ENCODE data around the gene PRLR. TPM values are rescaled to one million over a fixed set of nuclear protein-coding genes. Genes with fewer than 3 reads are reported as not detected.
A peak's percentile ranks its signal among the peaks of the same experiment; 100 is the strongest.
"Not testable (repeated sequence)": the region's sequence is repeated elsewhere in the genome, so short reads cannot be mapped to it uniquely, and the experiment has no call there.

PRLR gene
- total RNA-seq, 2 donors from 2014 or later, result 6.2 to 7.9 TPM

DNA sequence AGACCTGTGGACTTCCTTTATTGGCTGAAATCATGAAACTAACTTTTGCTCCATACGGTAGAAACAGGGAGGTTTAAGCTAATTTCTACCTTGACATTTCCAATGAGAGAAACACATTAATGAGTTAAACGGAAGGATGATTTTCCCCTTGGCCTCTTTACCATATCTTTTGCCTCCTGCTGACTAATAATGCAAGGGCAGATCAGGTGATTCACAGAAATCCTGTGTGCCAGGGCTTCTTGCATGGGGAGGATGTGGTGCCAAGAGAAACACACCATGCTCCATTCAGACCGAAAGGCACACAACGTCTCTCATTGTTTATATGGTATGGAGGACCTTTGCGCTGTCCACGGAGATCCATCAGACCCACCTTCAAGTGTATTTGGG is 17.4 kb upstream of the PRLR start:
- Histone ChIP-seq H3K27ac (peak overlapping the region; percentile 79 to 85 (median 83)), H3K9me3 (no peaks in the 10 kb centered on the region), H3K27me3 (no peaks in the 10 kb centered on the region), H3K4me3 (no peak overlapping the region), H3K36me3 (replicated peaks in 1 of 2; ENCODE audit: insufficient read depth in 1 of 2, low read depth in 2 of 2) (no peaks in the 10 kb centered on the region), H3K4me1 (peaks cover 39% of the 10 kb centered on the region)
- peak; percentile 62 to 79 (median 74) for DNase-seq
- TF ChIP-seq, protein P1, sequence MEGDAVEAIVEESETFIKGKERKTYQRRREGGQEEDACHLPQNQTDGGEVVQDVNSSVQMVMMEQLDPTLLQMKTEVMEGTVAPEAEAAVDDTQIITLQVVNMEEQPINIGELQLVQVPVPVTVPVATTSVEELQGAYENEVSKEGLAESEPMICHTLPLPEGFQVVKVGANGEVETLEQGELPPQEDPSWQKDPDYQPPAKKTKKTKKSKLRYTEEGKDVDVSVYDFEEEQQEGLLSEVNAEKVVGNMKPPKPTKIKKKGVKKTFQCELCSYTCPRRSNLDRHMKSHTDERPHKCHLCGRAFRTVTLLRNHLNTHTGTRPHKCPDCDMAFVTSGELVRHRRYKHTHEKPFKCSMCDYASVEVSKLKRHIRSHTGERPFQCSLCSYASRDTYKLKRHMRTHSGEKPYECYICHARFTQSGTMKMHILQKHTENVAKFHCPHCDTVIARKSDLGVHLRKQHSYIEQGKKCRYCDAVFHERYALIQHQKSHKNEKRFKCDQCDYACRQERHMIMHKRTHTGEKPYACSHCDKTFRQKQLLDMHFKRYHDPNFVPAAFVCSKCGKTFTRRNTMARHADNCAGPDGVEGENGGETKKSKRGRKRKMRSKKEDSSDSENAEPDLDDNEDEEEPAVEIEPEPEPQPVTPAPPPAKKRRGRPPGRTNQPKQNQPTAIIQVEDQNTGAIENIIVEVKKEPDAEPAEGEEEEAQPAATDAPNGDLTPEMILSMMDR (IDR thresholded peaks at IDR 0.05), result peak in 1 of 7 experiments; percentile 11
- TF ChIP-seq POLR2A (IDR thresholded peaks at IDR 0.05), result no peak
- intact Hi-C loops (cut with DNase I), result no loop called here
- ATAC-seq, result peak; percentile 84
- WGBS, 2 donors, result 43 to 54% methylated on average over 6 of the region's 6 CpGs

DNA sequence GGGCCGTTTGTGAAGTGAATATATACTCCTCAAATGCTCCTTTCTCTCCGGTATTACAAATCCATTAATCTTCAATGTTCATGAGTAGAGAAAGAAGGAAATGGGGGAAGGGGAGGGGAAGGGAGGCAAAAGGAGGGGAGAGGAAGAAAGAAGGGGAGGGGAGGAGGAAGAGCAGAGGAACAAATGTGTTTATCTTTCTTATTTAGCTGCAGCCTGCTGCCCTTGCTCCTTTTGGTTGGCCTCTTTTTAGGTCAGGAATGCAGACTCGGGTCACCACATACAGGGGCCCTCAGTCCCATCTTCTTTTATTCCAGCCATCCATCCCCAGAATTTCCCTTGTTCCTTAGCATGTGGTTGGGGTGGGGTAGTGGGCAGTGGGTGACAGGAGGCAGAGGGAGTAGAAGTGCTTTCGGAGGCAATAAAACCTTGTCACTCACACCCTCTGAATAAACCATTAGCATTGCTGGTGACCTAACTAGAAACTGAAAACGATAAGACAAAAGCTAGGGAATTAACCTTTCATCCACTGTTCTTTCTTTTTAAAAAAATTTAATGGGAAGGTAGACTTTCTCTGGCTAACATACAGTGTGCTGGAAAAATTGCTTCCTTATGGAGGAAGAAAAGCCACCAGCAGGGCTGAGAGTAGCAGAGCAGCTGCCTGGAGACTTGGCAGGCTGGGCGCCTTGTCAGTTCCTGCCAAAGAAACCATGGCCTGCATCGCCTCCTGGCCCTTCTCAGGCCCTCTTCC is 16.8 kb upstream of the PRLR start:
- 27 to 30% methylated on average over 7 of the region's 7 CpGs for WGBS, 2 donors
- intact Hi-C loops (cut with DNase I), result no loop called here
- H3K27ac ChIP-seq, result peak overlapping the region; percentile 79 to 85 (median 83)
- TF ChIP-seq POLR2A (IDR thresholded peaks at IDR 0.05), result peak in 1 of 3 donors; percentile 20
- TF ChIP-seq, protein P1 (IDR thresholded peaks at IDR 0.05), result peak in 4 of 7 experiments; percentile 30 to 47 (median 45)
- no peak overlapping the region for H3K4me3 ChIP-seq
- ATAC-seq (peak; percentile 89), DNase-seq (peak; percentile 78 to 87 (median 82))
- H3K27me3 ChIP-seq, result no peaks in the 10 kb centered on the region
- H3K36me3 ChIP-seq (replicated peaks in 1 of 2; ENCODE audit: insufficient read depth in 1 of 2, low read depth in 2 of 2), result no peaks in the 10 kb centered on the region
- peaks cover 44% of the 10 kb centered on the region for H3K4me1 ChIP-seq
- H3K9me3 ChIP-seq, result no peaks in the 10 kb centered on the region

DNA sequence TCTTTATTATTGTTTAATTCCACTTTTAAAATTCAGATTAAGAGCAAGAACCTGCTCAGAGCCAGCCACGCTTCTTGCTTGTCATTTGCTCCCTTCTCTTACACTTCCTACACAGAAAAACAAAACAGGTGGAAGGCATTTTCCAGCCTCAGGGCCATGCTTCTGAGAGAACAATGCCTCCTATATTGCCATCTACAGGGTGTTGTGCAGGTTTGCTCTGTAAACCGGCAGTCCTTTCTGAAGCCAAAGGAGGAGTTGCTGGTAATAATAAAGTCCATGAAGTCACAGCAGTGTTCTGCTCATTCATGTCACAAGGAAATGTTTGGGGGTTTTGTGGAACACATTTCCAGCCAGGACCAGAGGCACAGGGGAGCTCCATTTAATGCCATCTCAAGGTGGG is 16.1 kb upstream of the PRLR start:
- Histone ChIP-seq H3K9me3 (no peaks in the 10 kb centered on the region), H3K27me3 (no peaks in the 10 kb centered on the region), H3K4me1 (peaks cover 44% of the 10 kb centered on the region), H3K36me3 (replicated peaks in 1 of 2; ENCODE audit: insufficient read depth in 1 of 2, low read depth in 2 of 2) (no peaks in the 10 kb centered on the region), H3K27ac (peak overlapping the region; percentile 79 to 85 (median 83)), H3K4me3 (no peak overlapping the region)
- 26 to 28% methylated on average over 2 of the region's 2 CpGs for WGBS, 2 donors
- intact Hi-C loops (cut with DNase I), result no loop called here
- TF ChIP-seq POLR2A (IDR thresholded peaks at IDR 0.05), result no peak
- TF ChIP-seq, protein P1 (IDR thresholded peaks at IDR 0.05), result peak; percentile 25 to 85 (median 71)
- ATAC-seq, result peak; percentile 78
- DNase-seq, result peak; percentile 48 to 65 (median 56)

DNA sequence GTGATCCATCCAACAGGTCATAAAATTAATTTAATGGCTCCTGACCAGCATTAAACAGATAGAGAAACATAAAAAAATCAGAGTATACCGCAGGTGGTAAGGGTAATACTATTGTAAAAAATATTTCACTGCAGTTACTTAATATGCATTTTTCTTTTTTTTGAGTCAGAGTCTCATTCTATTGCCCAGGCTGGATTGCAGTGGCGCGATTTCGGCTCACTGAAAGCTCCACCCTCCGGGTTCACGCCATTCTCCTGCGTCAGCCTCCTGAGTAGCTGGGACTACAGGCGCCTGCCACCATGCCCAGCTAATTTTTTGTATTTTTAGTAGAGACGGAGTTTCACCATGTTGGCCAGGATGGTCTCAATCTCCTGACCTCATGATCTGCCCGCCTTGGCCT is 15.1 kb upstream of the PRLR start:
- intact Hi-C loops (cut with DNase I); ATAC-seq: not testable (repeated sequence)
- 91 to 98% methylated on average over 10 of the region's 10 CpGs for WGBS, 2 donors

DNA sequence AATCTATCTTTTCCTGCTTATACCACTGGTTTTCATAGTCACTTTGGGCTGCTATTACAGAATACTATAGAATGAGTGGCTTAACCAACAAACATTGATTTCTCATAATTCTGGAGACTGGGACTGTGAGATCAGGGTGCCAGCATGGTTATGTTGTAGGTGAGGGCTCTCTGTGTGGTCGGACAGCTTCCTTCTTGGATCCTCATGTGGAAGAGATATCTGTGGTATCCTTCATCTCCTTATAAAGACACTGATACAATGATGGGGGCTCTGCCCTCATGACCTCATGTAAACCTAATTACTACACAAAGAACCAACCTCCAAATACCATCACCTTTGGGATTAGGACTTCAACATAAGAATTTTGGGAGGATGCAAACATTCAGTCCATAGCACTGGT is 13.9 kb upstream of the PRLR start:
- H3K4me1 ChIP-seq, result peaks cover 58% of the 10 kb centered on the region
- no peaks in the 10 kb centered on the region for H3K9me3 ChIP-seq
- ATAC-seq, result no peak
- DNase-seq, result no peak
- H3K36me3 ChIP-seq (replicated peaks in 1 of 2; ENCODE audit: insufficient read depth in 1 of 2, low read depth in 2 of 2), result no peaks in the 10 kb centered on the region
- TF ChIP-seq, protein P1 (IDR thresholded peaks at IDR 0.05), result no peak
- TF ChIP-seq POLR2A (IDR thresholded peaks at IDR 0.05), result no peak
- WGBS, 2 donors, result 90 to 91% methylated on average over 1 of the region's 1 CpG
- H3K27me3 ChIP-seq, result no peaks in the 10 kb centered on the region
- intact Hi-C loops (cut with DNase I), result no loop called here
- no peak overlapping the region for H3K27ac ChIP-seq
- no peak overlapping the region for H3K4me3 ChIP-seq

More for the DNA sequence above, 15.1 kb upstream of the PRLR start:
- H3K9me3 ChIP-seq; H3K36me3 ChIP-seq (replicated peaks in 1 of 2; ENCODE audit: insufficient read depth in 1 of 2, low read depth in 2 of 2); H3K4me3 ChIP-seq; DNase-seq; H3K27me3 ChIP-seq; H3K27ac ChIP-seq: not testable (repeated sequence)
- peaks cover 48% of the 10 kb centered on the region for H3K4me1 ChIP-seq

All from body of pancreas (tissue), 4 donors.